GM21515 (cell line): ENCODE results near the gene PDIA3.
A peak's percentile ranks its signal among the peaks of the same experiment; 100 is the strongest.
"Not testable (repeated sequence)": the region's sequence is repeated elsewhere in the genome, so short reads cannot be mapped to it uniquely, and the experiment has no call there.

Experiments used
- ATAC-seq: cut with Tn5 transposase; IDR thresholded peaks from one replicate; pipeline ENCODE4 v1.9.1; 2021; ENCODE audit not compliant: unreplicated experiment

The PDIA3 gene

GRCh38 chr15:43776101-43776717 is 30.0 kb downstream of the PDIA3 start:
- peak; percentile 61 for ATAC-seq

- peak; percentile 31 for ATAC-seq
Observed at GRCh38 chr15:43776718-43777266, 30.6 kb downstream of the PDIA3 start, which contains the start of gene ELL3. TSS of gene ELL3 (minus strand) at chr15:43776966. CDS start at chr15:43776901, 65 bp downstream.

- peak; percentile 35 for ATAC-seq
Observed at GRCh38 chr15:43777267-43777914, 31.2 kb downstream of the PDIA3 start.

- ATAC-seq: no peak
Observed at GRCh38 chr15:43779016-43779415, 32.8 kb downstream of the PDIA3 start.

- no peak for ATAC-seq
Observed at GRCh38 chr15:43789409-43789808, 43.2 kb downstream of the PDIA3 start.

GRCh38 chr15:43791993-43792760 is 45.9 kb downstream of the PDIA3 start, which contains the start of gene SERF2:
TSS of gene SERF2 (plus strand) at chr15:43792320. CDS start at chr15:43792377, 57 bp downstream.
- peak; percentile 79 for ATAC-seq

GRCh38 chr15:43792761-43793476 is 46.7 kb downstream of the PDIA3 start:
- no peak for ATAC-seq

GRCh38 chr15:43793647-43794046 is 47.4 kb downstream of the PDIA3 start:
- ATAC-seq: no peak

GRCh38 chr15:43794269-43795037 is 48.2 kb downstream of the PDIA3 start:
- no peak for ATAC-seq

GRCh38 chr15:43795197-43795596 is 49.0 kb downstream of the PDIA3 start:
- ATAC-seq: no peak

- no peak for ATAC-seq
Observed at GRCh38 chr15:43795997-43796396, 49.8 kb downstream of the PDIA3 start.

GRCh38 chr15:43796566-43796965 is 50.3 kb downstream of the PDIA3 start:
- ATAC-seq: no peak

GRCh38 chr15:43799209-43799944 is 53.1 kb downstream of the PDIA3 start:
- ATAC-seq: no peak

- ATAC-seq: no peak
Observed at GRCh38 chr15:43799945-43800285, 53.7 kb downstream of the PDIA3 start, which contains the start of gene SERINC4. TSS of gene SERINC4 (minus strand) at chr15:43800220. CDS start at chr15:43799986, 234 bp downstream.

- ATAC-seq: peak; percentile 84
Observed at GRCh38 chr15:43800286-43801141, 54.3 kb downstream of the PDIA3 start, which contains the start of gene HYPK. TSS of gene HYPK (plus strand) at chr15:43800599. CDS start at chr15:43800623, 24 bp downstream.

- ATAC-seq: not testable (repeated sequence)
Observed at GRCh38 chr15:43802676-43803075, 56.4 kb downstream of the PDIA3 start.

- ATAC-seq: no peak
Observed at GRCh38 chr15:43808435-43808950, 62.3 kb downstream of the PDIA3 start.
